Prostate gland (tissue), 2 donors: ENCODE measurements around the gene LSAMP. TPM values are rescaled to one million over a fixed set of nuclear protein-coding genes. Genes with fewer than 3 reads are reported as not detected.

Experiments used
- DNase-seq: peaks from one replicate; pipeline ENCODE4 v3.0.0-alpha.2; 2019; ENCODE audit warnings: low spot score
- H3K27ac ChIP-seq, 2 donors: fragments of 200-600 bp; sonication (generic); 2 replicates each; pipeline ENCODE4 v1.5.1; 2017 to 2019
- H3K27me3 ChIP-seq: fragments of 200-600 bp; sonication (generic); replicated peaks from 2 replicates; pipeline ENCODE4 v1.5.1; 2019; ENCODE audit not compliant: insufficient read depth
- H3K36me3 ChIP-seq, 2 donors: fragments of 200-600 bp; sonication (generic); 1 replicate in 1 of 2; 2 replicates in 1 of 2; pipeline versions ENCODE4 v1.5.1 to v1.8.1; 2017 to 2019
- H3K4me1 ChIP-seq: fragments of 200-600 bp; sonication (generic); replicated peaks from 2 replicates; pipeline ENCODE4 v1.5.1; 2019
- H3K4me3 ChIP-seq, 2 donors: fragments of 200-600 bp; sonication (generic); 2 replicates each; pipeline ENCODE4 v1.5.1; 2017 to 2019
- H3K9me3 ChIP-seq: fragments of 200-600 bp; sonication (generic); 2 replicates; pipeline ENCODE4 v1.5.1; 2017
- CTCF ChIP-seq, 4 experiments: fragments of 200-600 bp in 2 of 4; fragments of 450-650 bp in 2 of 4; sonication (generic) in 2 of 4; IDR thresholded peaks; 1 replicate in 3 of 4; 2 replicates in 1 of 4; pipeline ENCODE4 v1.5.1; 2016 to 2019; ENCODE audit warnings: antibody characterized with exemption in 4 of 4, mild to moderate bottlenecking in 2 of 4, moderate library complexity in 2 of 4
- POLR2A ChIP-seq: fragments of 450-650 bp; IDR thresholded peaks from one replicate; pipeline ENCODE4 v1.6.1; 2016; ENCODE audit warnings: antibody characterized with exemption, mild to moderate bottlenecking
- POLR2AphosphoS5 ChIP-seq: sonication (generic); formaldehyde crosslinking; IDR thresholded peaks from one replicate; pipeline ENCODE4 v1.6.1; 2017; ENCODE audit warnings: antibody characterized with exemption
- WGBS: methylation state at CpG from one replicate; pipeline ENCODE4 v1.1.5; 2018; 5-methylcytosine and 5-hydroxymethylcytosine counted together
- intact Hi-C: fragments of 100-400 bp; cut with DNase I; formaldehyde crosslinking; loops from one replicate; pipeline ENCODE4 v1.14.2; 2022
- total RNA-seq, 2 donors: library from RNA; depleted of rRNA; stranded (reverse); fragments of >200 nt; gene quantifications; one replicate each; pipeline ENCODE4 v1.1.0, GENCODE V29; 2016

LSAMP gene
- total RNA-seq, 2 donors from 2014 or later, result 15.4 to 38.0 TPM

GRCh38 chr3:115937054-115937453 lies 508.2 kb downstream of the LSAMP start:
- Histone ChIP-seq H3K4me1 (no peaks in the 10 kb centered on the region), H3K4me3 (no peak overlapping the region), H3K27me3 (no peaks in the 10 kb centered on the region), H3K27ac (no peak overlapping the region), H3K36me3 (no peaks in the 10 kb centered on the region), H3K9me3 (no peaks in the 10 kb centered on the region)
- WGBS, result 85% methylated on average over 2 of the region's 2 CpGs
- intact Hi-C loops, result no loop called here
- no peak for TF ChIP-seq POLR2AphosphoS5
- no peak for TF ChIP-seq POLR2A
- no peak for TF ChIP-seq CTCF (IDR thresholded peaks at IDR 0.05)
- DNase-seq, result no peak

DNA sequence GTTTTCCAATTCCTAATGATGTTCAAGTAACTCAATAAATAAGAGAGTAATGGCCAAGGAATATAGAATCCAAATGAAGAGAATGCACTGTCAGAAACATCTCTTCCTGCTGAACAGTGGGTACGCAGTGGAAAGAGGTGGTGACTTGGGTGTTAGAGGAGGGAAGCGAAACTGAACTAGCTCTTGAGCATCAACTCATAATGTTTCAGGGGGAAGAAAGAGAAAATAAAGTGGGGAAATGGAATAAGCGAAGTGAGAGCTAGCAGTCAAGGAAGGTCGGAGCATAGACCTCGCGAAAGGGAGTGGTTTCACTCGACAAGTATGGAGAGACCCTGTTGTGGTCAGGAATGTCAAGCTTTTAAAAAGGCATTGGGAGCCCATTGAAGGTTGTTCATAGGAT lies 512.5 kb downstream of the LSAMP start:
- no peak for DNase-seq
- Histone ChIP-seq H3K27me3 (no peaks in the 10 kb centered on the region), H3K27ac (no peak overlapping the region), H3K4me3 (no peak overlapping the region), H3K36me3 (no peaks in the 10 kb centered on the region), H3K4me1 (no peaks in the 10 kb centered on the region), H3K9me3 (no peaks in the 10 kb centered on the region)
- intact Hi-C loops, result no loop called here
- no peak for TF ChIP-seq POLR2A
- TF ChIP-seq CTCF (IDR thresholded peaks at IDR 0.05), result no peak
- TF ChIP-seq POLR2AphosphoS5, result no peak
- WGBS, result 96% methylated on average over 7 of the region's 7 CpGs

DNA sequence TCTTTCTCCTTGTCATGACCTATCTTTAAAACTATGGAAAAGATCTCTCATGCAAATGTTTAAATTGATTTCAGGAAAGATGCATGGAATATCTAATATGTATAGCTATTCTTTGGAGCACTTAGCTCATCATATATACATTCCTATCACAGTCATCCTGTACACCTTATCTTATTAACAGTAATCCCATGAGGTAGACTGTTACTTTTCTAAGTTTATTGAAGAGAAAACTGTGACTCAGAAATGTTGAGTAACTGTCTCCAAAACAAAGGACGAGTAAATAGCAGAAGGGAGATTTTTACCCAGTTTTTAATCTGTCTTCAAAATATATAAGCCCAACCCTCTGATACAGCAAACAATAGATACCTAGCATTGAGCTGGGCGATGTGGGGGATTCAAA lies 513.7 kb downstream of the LSAMP start:
- Histone ChIP-seq H3K27ac (no peak overlapping the region), H3K9me3 (no peaks in the 10 kb centered on the region), H3K4me3 (no peak overlapping the region), H3K4me1 (no peaks in the 10 kb centered on the region), H3K27me3 (no peaks in the 10 kb centered on the region), H3K36me3 (no peaks in the 10 kb centered on the region)
- no peak for TF ChIP-seq POLR2A
- no peak for TF ChIP-seq POLR2AphosphoS5
- no peak for TF ChIP-seq CTCF (IDR thresholded peaks at IDR 0.05)
- DNase-seq, result no peak
- WGBS, result 79% methylated on average over 2 of the region's 2 CpGs
- intact Hi-C loops, result no loop called here

DNA sequence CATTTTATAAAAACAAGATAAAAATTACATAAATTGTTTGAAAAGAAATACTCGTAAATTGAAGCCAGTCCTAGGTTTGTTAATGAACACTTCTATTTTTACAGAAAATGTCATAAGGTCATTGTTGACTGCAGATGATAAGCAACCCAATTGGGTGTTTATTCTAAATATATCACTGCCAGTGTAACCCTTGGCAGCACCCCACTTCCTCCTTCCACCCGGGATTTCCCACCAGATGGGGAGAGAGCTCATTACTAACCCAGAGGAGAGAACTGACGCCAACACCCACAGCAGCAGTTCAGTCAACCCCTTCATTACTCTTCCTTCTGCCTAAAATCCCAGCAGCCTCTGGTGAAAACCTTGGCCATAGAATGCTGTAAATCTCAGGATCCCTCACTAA lies 514.4 kb downstream of the LSAMP start:
- intact Hi-C loops, result no loop called here
- DNase-seq, result no peak
- TF ChIP-seq CTCF (IDR thresholded peaks at IDR 0.05) (no peak), POLR2A (no peak), POLR2AphosphoS5 (no peak)
- no peaks in the 10 kb centered on the region for H3K9me3 ChIP-seq
- H3K4me1 ChIP-seq, result no peaks in the 10 kb centered on the region
- H3K27ac ChIP-seq, result no peak overlapping the region
- 45% methylated on average over 3 of the region's 3 CpGs for WGBS
- H3K27me3 ChIP-seq, result no peaks in the 10 kb centered on the region
- no peak overlapping the region for H3K4me3 ChIP-seq
- H3K36me3 ChIP-seq, result no peaks in the 10 kb centered on the region

DNA sequence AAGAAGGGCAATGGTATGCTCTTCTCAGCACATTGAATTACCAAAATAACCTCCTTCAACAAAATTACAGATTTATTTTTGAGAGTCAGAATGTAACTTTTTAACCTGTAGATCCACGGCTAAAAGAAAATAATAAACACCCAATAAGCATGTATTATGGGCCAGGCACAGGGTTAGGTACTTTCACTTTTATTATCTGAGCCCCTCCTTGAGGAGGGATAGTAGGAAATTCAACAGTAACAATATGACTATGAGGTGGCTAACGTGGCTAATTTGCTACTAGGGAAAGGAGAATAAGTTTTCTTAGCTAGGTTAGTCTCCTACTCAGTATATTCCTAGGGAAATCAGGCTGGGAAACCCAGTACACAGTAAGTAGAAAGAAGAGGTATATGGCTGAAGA lies 515.1 kb downstream of the LSAMP start:
- DNase-seq, result no peak
- intact Hi-C loops, result no loop called here
- TF ChIP-seq POLR2AphosphoS5 (no peak), POLR2A (no peak), CTCF (IDR thresholded peaks at IDR 0.05) (no peak)
- H3K9me3 ChIP-seq, result no peaks in the 10 kb centered on the region
- WGBS, result 76% methylated on average over 2 of the region's 2 CpGs
- H3K36me3 ChIP-seq, result no peaks in the 10 kb centered on the region
- H3K4me3 ChIP-seq, result no peak overlapping the region
- H3K4me1 ChIP-seq, result no peaks in the 10 kb centered on the region
- H3K27ac ChIP-seq, result no peak overlapping the region
- no peaks in the 10 kb centered on the region for H3K27me3 ChIP-seq
